ENCODE results near the gene TM6SF1.
"Not testable (repeated sequence)": the region's sequence is repeated elsewhere in the genome, so short reads cannot be mapped to it uniquely, and the experiment has no call there.

Gene TM6SF1

GRCh38 chr15:83118968-83119367, 11.5 kb downstream of the TM6SF1 start:
- no peak for DNase-seq

GRCh38 chr15:83119968-83120581, 12.6 kb downstream of the TM6SF1 start:
- DNase-seq = no peak

DNA sequence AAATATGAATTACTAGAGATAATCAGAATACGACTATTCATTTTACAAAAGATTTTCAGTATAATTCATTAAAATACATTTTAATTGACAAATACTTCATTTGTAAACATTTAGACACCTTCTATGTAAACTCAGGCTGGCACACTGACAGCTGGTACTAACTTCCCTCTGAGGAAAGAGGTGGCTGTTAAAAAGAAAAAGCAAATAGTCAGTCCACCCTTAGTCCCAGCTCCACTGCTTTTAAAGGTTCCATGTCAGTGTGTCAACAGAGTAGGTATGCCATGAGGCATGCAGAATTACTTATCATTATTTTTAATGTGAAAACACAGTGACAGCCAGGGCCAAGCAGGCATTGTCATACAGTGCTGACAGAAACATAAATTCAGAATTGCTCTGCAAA, 16.1 kb downstream of the TM6SF1 start:
- DNase-seq = no peak

DNA sequence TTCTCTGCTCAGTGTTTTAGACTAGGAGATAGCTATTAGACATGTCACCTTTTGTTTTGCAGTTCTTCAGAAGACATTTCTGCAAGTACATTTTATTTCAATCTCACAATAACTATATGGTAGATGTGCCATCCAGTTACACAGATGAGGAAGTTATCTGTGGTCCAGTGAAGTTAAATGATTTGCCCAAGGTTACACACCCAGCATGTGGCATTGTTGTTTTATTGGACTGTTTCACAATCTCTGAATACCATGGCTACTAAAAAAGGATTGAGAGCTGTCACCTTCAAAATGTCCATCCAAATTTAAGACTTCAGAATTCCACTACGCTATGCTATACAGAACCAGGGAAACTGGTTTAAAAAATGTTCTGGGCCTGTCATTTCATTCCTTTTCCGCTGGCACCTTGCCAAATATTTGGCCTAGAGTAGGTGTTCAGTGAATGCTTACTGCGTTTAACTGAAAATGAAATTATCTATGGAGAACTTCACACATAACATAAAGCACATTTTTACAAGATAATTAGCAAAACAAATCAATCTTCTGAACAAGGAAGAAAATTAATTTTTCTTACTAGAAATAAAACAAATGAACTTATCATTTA, 20.2 kb downstream of the TM6SF1 start:
- no peak for DNase-seq

GRCh38 chr15:83129791-83130190, 22.3 kb downstream of the TM6SF1 start:
- no peak for DNase-seq

- no peak for DNase-seq
These were observed 25.5 kb downstream of the TM6SF1 start for GRCh38 chr15:83132861-83133523.

- DNase-seq = not testable (repeated sequence)
These were observed 34.7 kb downstream of the TM6SF1 start for GRCh38 chr15:83142151-83142550.

DNA sequence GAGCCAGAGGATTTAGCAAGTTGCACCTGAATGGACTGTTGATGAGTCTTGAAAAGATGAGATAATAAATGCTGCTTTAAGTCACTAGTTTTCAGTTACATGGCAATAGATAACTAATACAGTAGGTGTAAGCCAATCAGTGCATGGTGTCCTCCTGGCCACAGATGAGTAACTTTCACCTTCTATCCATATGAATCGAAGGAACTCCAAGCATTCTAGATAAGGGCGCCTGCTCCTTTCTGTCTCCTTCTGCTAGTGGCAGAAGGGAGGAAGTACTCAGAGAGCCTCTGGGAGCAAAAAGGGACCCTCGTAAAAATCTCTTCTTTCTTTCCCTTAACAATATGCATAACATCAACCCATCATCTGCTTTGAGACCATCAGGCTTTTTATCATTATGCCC, 37.3 kb downstream of the TM6SF1 start:
- no peak for DNase-seq

DNA sequence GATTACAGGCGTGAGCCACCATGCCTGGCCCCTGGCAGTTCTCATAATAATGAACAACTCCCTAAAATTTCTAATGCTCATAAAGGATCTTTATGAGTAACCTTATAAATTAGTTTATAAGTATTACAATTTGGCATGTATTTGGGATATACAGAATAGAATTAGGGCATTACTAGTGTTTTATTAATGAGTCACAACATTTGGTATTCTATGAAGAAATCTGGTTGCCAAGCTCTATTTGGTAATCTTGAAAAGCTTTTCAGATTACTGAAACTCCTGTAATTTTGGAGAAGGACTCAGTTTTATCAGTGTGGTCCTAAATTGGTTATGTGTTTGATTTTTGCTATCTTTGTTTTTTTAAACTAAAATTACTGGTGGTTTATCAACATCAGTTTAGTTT, 45.8 kb downstream of the TM6SF1 start:
- DNase-seq = no peak

GRCh38 chr15:83155942-83156341, 48.5 kb downstream of the TM6SF1 start:
- no peak for DNase-seq

DNA sequence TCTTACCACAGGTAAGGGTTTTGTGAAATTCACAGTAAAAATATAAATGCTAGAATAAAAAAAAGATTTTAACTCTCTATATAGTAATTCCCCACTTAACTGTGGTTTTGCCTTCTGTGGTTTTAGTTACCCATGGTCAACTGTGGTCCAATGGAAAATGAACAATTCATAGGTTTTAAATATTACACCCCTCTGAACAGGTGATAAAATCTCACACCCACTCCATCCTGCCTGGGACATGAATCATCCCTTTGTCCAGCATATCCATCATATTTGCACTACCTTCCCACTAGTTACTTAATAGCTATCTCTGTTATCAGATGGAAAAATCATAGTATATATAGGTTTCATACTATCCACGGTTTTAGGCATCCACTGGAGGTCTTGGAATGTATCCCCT, 50.9 kb downstream of the TM6SF1 start:
- no peak for DNase-seq

DNA sequence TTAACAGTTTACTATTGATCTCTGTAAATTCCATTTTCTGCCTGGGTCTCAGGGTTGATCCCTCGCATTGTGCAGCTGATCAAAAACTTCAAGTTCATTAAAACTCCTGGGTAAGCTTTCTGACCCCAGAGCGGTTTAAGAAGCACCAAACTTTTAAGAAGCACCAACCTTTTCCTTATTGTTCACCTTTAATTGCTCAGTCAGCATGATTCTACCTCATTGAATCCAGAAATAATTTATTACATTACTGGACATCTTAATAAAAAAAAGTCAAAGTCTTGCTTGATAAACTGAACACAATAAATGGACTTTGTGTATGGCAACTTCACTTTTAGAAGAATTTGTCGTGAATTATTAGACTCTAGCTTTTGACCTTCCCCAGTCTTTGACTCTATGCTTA, 53.3 kb downstream of the TM6SF1 start:
- DNase-seq = no peak

DNA sequence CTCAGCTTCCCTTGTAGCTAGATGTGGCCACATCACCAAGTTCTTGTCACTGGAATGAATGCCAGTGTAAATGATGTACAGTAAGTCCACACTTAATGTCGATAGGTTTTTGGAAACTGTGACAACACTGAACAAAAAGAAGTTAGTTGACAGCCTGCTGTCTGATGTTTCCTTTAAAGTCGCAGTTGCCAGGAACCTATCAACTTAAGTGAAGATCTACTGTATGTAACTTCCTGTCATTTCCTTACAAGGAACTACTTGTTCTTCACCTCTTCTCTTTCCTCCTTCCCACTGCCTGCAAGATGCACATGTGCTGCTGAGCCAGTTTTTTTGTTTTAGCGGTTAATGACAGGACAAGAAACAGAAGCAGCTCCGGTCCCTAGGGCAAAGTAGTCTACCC, 55.6 kb downstream of the TM6SF1 start:
- DNase-seq = no peak

DNA sequence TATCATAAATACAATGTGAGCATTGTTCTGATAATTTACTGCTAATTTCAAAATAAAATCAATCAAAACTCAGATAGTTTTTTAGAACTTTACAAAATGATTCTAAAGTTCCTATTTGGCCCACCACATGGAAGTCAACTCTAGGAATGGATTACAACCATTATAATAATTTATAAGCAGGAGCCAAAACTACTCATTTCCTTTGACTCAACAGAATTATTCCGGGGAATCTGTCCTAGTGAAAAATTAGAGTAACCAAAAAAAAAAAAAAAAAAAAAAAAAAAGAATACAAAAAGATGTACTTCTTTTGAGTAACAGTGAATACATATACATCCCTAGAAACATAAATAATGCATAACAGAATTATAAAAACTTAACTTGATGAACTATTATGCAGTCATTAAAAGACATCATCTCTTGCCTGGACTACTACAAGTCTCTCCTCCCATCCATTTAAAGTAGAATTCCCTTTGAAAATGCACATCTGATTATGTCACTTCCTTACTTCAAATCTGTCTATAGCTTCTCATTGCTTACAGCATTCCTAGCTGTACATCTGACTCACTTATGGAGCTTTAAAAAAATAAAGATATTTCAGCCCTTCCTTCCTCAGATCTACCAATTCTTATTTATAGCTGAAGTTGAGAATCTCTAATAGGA, 56.8 kb downstream of the TM6SF1 start:
- no peak for DNase-seq

GRCh38 chr15:83164771-83165404, 57.4 kb downstream of the TM6SF1 start:
- no peak for DNase-seq

DNA sequence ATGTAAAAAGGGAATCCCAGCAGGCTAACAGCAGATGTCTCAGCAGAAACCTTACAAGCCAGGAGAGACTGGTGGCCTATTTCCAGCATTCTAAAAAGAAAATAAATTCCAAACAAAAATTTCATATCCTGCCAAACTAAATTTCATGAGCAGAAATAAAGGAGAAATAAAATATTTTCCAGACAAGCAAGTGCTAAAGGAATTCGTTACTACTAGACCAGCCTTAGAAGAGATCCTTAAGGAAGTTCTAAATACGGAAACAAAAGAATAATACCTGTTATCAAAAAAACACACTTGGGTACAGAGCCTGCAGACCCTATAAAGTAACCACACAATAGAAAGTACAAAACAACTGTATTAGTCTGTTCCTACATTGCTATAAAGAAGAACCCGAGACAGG, 58.8 kb downstream of the TM6SF1 start:
- no peak for DNase-seq

GRCh38 chr15:83166830-83167229, 59.4 kb downstream of the TM6SF1 start:
- DNase-seq = no peak

- DNase-seq = not testable (repeated sequence)
These were observed 62.1 kb downstream of the TM6SF1 start for GRCh38 chr15:83169576-83169975.

- DNase-seq = no peak
These were observed 63.2 kb downstream of the TM6SF1 start for GRCh38 chr15:83170474-83171165.

DNA sequence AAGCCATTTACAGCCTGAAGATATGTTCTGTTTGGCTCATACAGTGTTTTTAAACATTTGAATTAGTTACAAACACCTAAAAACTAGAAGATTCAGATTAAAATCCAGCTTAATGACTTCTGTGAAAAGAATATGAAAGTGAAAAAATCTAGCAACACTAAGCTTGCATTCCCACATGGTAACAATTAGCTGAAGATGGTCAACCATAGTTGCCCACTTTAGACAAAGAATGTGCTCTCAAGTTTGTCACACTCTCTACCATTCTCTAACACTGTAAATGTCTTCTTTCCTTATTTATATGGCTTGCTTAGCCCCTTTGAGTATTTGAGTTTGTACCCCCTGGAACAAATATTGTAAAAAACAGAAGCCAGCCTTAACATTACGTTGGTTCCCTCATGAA, 67.4 kb downstream of the TM6SF1 start:
- DNase-seq = no peak

GRCh38 chr15:83178390-83178789, 70.9 kb downstream of the TM6SF1 start:
- no peak for DNase-seq

DNA sequence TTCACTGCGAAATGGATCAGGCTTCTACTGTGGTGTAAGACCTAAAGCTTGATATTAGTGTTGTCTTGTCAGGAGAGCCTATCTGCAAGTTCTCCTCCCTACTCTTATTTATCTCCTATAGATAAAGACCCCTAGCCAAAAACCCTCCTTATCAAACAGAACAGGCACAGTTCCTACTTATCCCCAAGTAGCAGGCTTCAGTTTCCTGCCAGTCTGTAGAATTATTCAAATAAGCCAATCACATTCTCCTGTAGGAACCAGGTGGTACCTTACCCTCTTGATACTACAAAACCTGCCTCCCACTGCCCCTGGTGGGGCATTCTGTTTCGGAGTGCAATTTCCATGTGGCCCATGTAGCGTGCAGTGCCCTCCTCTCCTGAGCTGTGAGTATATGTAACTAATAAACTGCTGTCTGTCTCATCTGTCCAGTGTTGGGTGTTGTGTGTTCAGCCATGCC, 71.5 kb downstream of the TM6SF1 start:
- no peak for DNase-seq

GRCh38 chr15:83185561-83185960, 78.1 kb downstream of the TM6SF1 start:
- DNase-seq = no peak
